ENCODE data around the gene MAP4K4. TPM values are rescaled to one million over a fixed set of nuclear protein-coding genes. Genes with fewer than 3 reads are reported as not detected.

Gene MAP4K4
- total RNA-seq, 1 donor from 2014 or later: 91.9 TPM

DNA sequence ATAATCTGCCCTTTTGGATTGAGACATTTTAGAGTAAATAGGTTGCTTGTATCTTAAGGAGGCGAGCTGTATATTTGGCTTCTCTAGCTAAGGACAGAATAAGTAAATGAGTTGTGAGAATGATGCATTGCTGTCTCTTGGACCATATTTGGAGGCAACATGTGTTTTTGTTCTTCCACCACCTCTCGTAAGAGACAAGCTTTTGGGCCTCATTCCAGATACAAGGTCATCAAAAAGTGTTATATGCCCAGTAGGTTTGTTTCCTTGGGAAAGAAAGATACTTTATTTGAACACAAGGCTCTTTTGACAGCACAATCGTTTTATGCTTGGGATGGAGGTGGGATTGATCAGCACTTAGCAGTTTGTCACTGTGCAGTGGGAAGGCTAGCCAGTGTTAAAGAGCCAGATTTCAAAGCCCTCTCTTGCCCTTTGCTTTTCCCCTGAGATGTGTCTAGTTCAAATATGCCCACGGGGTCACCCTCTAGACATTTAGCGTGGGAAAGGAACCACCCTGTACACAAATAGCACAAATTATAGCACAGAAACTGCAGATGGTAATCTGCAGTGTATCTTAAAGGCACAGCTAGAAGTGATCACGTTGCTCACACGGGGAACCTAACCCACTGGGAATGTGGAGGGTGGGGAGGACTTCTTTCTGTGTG is 131.3 kb downstream of the MAP4K4 start:
- peaks cover 21% of the 10 kb centered on the region for H3K79me2 ChIP-seq (ENCODE audit: low read depth)
- Mint-ChIP-seq H3K4me3 (no peak overlapping the region), H3K27me3 (ENCODE audit: insufficient read depth, low read depth) (no peaks in the 10 kb centered on the region), H3K36me3 (peaks cover 23% of the 10 kb centered on the region), H3K27ac (no peak overlapping the region), H3K4me1 (peaks cover 7% of the 10 kb centered on the region), H3K9me3 (no peaks in the 10 kb centered on the region)
- no peak overlapping the region for H2AFZ ChIP-seq (replicated peaks)
- H4K20me1 ChIP-seq (ENCODE audit: low read depth): peaks cover 13% of the 10 kb centered on the region
- no peak overlapping the region for H3K4me3 ChIP-seq
- H3K9ac ChIP-seq: no peak overlapping the region
- no peak overlapping the region for H3K27ac ChIP-seq
- H3F3A ChIP-seq (ENCODE audit: low read depth): no peaks in the 10 kb centered on the region
- no peak for DNase-seq (ENCODE audit: low spot score)
- H3K27me3 ChIP-seq: no peaks in the 10 kb centered on the region
- TF ChIP-seq EZH2 (IDR thresholded peaks at IDR 0.05): no peak
- no peak for TF ChIP-seq EZH2phosphoT487 (IDR thresholded peaks at IDR 0.05)
- TF ChIP-seq, protein P1, sequence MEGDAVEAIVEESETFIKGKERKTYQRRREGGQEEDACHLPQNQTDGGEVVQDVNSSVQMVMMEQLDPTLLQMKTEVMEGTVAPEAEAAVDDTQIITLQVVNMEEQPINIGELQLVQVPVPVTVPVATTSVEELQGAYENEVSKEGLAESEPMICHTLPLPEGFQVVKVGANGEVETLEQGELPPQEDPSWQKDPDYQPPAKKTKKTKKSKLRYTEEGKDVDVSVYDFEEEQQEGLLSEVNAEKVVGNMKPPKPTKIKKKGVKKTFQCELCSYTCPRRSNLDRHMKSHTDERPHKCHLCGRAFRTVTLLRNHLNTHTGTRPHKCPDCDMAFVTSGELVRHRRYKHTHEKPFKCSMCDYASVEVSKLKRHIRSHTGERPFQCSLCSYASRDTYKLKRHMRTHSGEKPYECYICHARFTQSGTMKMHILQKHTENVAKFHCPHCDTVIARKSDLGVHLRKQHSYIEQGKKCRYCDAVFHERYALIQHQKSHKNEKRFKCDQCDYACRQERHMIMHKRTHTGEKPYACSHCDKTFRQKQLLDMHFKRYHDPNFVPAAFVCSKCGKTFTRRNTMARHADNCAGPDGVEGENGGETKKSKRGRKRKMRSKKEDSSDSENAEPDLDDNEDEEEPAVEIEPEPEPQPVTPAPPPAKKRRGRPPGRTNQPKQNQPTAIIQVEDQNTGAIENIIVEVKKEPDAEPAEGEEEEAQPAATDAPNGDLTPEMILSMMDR (IDR thresholded peaks at IDR 0.05): no peak
- H3K4me1 ChIP-seq: no peaks in the 10 kb centered on the region
- H3K36me3 ChIP-seq: peaks cover 4% of the 10 kb centered on the region
- no peaks in the 10 kb centered on the region for H3K9me3 ChIP-seq (ENCODE audit: low read depth)
- no peak overlapping the region for H3K4me2 ChIP-seq

DNA sequence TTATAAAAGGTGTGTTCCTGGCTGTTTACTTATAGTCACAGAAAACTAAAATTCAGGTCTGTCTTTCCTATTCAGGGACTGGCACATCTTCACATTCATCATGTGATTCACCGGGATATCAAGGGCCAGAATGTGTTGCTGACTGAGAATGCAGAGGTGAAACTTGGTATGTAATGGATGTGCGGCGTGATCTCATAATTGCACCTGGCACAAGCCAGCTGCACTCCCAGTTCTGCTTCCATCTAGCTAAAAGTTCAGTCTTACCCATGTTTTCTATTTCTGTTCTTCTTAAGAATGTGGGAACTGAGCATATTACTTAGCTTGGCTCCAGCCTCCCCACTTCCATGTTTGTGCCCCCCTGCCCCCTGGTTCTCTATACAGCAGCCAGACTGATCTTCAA is 131.9 kb downstream of the MAP4K4 start:
- Histone ChIP-seq H4K20me1 (ENCODE audit: low read depth) (peaks cover 12% of the 10 kb centered on the region), H3K4me3 (no peak overlapping the region), H3F3A (ENCODE audit: low read depth) (no peaks in the 10 kb centered on the region), H3K4me2 (no peak overlapping the region), H3K4me1 (no peaks in the 10 kb centered on the region), H3K27me3 (no peaks in the 10 kb centered on the region), H3K79me2 (ENCODE audit: low read depth) (peaks cover 16% of the 10 kb centered on the region), H2AFZ (replicated peaks) (no peak overlapping the region), H3K9ac (no peak overlapping the region), H3K27ac (no peak overlapping the region), H3K9me3 (ENCODE audit: low read depth) (no peaks in the 10 kb centered on the region), H3K36me3 (peaks cover 4% of the 10 kb centered on the region)
- Mint-ChIP-seq H3K4me3 (no peak overlapping the region), H3K9me3 (no peaks in the 10 kb centered on the region), H3K36me3 (peaks cover 26% of the 10 kb centered on the region), H3K4me1 (peaks cover 7% of the 10 kb centered on the region), H3K27ac (no peak overlapping the region), H3K27me3 (ENCODE audit: insufficient read depth, low read depth) (no peaks in the 10 kb centered on the region)
- DNase-seq (ENCODE audit: low spot score): no peak
- no peak for TF ChIP-seq EZH2 (IDR thresholded peaks at IDR 0.05)
- no peak for TF ChIP-seq EZH2phosphoT487 (IDR thresholded peaks at IDR 0.05)
- TF ChIP-seq, protein P1 (IDR thresholded peaks at IDR 0.05): no peak

DNA sequence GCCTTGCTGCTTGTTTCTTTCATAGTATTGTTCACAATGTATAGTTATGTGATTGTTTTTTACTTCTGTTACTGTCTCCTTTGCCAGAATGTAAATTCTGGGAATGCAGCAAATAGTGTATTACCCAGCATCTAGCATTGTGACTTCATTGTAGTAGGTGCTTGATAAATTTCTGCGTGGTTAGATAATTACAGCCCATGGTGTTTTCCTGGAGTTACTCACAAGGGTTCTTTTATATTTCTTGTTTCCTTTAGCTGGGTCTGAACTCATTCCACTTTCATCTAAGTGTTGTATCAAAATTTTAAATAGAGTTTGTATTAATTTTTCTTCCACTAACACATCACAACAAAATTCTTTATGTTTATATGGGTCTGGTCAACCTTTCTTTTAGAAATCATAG is 132.6 kb downstream of the MAP4K4 start:
- H3K27ac Mint-ChIP-seq: no peak overlapping the region
- H3F3A ChIP-seq (ENCODE audit: low read depth): no peaks in the 10 kb centered on the region
- no peaks in the 10 kb centered on the region for H3K9me3 Mint-ChIP-seq
- H3K79me2 ChIP-seq (ENCODE audit: low read depth): peaks cover 9% of the 10 kb centered on the region
- peaks cover 31% of the 10 kb centered on the region for H3K36me3 Mint-ChIP-seq
- TF ChIP-seq, protein P1 (IDR thresholded peaks at IDR 0.05): no peak
- TF ChIP-seq EZH2phosphoT487 (IDR thresholded peaks at IDR 0.05) (no peak), EZH2 (IDR thresholded peaks at IDR 0.05) (no peak)
- no peak overlapping the region for H3K4me3 ChIP-seq
- H3K4me3 Mint-ChIP-seq: no peak overlapping the region
- no peaks in the 10 kb centered on the region for H3K27me3 ChIP-seq
- H4K20me1 ChIP-seq (ENCODE audit: low read depth): peaks cover 12% of the 10 kb centered on the region
- no peaks in the 10 kb centered on the region for H3K4me1 ChIP-seq
- H3K4me2 ChIP-seq: no peak overlapping the region
- peaks cover 7% of the 10 kb centered on the region for H3K4me1 Mint-ChIP-seq
- H2AFZ ChIP-seq (replicated peaks): no peak overlapping the region
- H3K27ac ChIP-seq: no peak overlapping the region
- no peak overlapping the region for H3K9ac ChIP-seq
- H3K9me3 ChIP-seq (ENCODE audit: low read depth): no peaks in the 10 kb centered on the region
- DNase-seq (ENCODE audit: low spot score): no peak
- H3K36me3 ChIP-seq: peaks cover 11% of the 10 kb centered on the region
- no peaks in the 10 kb centered on the region for H3K27me3 Mint-ChIP-seq (ENCODE audit: insufficient read depth, low read depth)

All from neural progenitor cell (in vitro differentiated cells).